Lung (tissue), 12 donors: ENCODE measurements around the gene SLC38A4. TPM values are rescaled to one million over a fixed set of nuclear protein-coding genes. Genes with fewer than 3 reads are reported as not detected.
"Not testable (repeated sequence)": the region's sequence is repeated elsewhere in the genome, so short reads cannot be mapped to it uniquely, and the experiment has no call there.

Experiments
- ATAC-seq: fragments of 200-7000 bp; cut with Tn5 transposase; one replicate; pipeline ENCODE4 v1.9.1; 2020; ENCODE audit warnings: moderate number of reproducible peaks; ENCODE audit not compliant: insufficient read depth, low FRiP score
- DNase-seq, 3 donors: peaks; one replicate each; pipeline ENCODE4 v3.0.0-alpha.2; 2013 to 2017
- H3K27ac ChIP-seq, 2 donors: one replicate each; pipeline ENCODE4 v1.5.1; 2013; ENCODE audit warnings: mild to moderate bottlenecking in 2 of 2, moderate library complexity in 2 of 2, control low read depth in 1 of 2, inconsistent platforms in 1 of 2, low read depth in 1 of 2, low read length in 1 of 2
- H3K27me3 ChIP-seq, 3 donors: one replicate each; pipeline ENCODE4 v1.5.1; 2013; ENCODE audit warnings: low read length in 2 of 3; ENCODE audit not compliant: control insufficient read depth in 3 of 3, insufficient read depth in 3 of 3
- H3K36me3 ChIP-seq, 4 donors: one replicate each; pipeline ENCODE4 v1.5.1; 2013; ENCODE audit warnings: low read length in 4 of 4, mild to moderate bottlenecking in 1 of 4, moderate library complexity in 1 of 4; ENCODE audit not compliant: control insufficient read depth in 4 of 4, insufficient read depth in 4 of 4
- H3K4me1 ChIP-seq, 5 donors: one replicate each; pipeline ENCODE4 v1.5.1; 2013; ENCODE audit warnings: low read length in 5 of 5, mild to moderate bottlenecking in 2 of 5, moderate library complexity in 1 of 5; ENCODE audit not compliant: control insufficient read depth in 5 of 5, insufficient read depth in 5 of 5
- H3K4me3 ChIP-seq: one replicate; pipeline ENCODE4 v1.5.1; 2013; ENCODE audit warnings: mild to moderate bottlenecking, control low read depth, moderate library complexity
- H3K9ac ChIP-seq, 2 donors: one replicate each; pipeline ENCODE4 v1.5.1; 2013; ENCODE audit warnings: low read length in 2 of 2, control low read depth in 1 of 2; ENCODE audit not compliant: insufficient read depth in 1 of 2
- H3K9me3 ChIP-seq, 4 donors: one replicate each; pipeline ENCODE4 v1.5.1; 2013; ENCODE audit warnings: low read length in 3 of 4, mild to moderate bottlenecking in 1 of 4, moderate library complexity in 1 of 4; ENCODE audit not compliant: control insufficient read depth in 4 of 4, insufficient read depth in 3 of 4
- CTCF ChIP-seq: IDR thresholded peaks from 2 replicates; pipeline ENCODE4 v1.5.1; 2012; ENCODE audit warnings: mild to moderate bottlenecking; ENCODE audit errors: control extremely low read depth, extremely low read depth
- WGBS, 2 donors: extraction: QIAGEN DNeasy Blood & Tissue Kit; methylation state at CpG; one replicate each; pipeline ENCODE4 v1.1.7; 2013; 5-methylcytosine and 5-hydroxymethylcytosine counted together
- polyA plus RNA-seq, 2 donors: library from polyadenylated mRNA; stranded (reverse); fragments of 200-250 nt; gene quantifications; one replicate each; pipeline ENCODE4 v1.2.1, GENCODE V29; 2013
- total RNA-seq, 2 donors: library from RNA; depleted of rRNA in 1 of 2; stranded (reverse); fragments of >200 nt in 1 of 2; gene quantifications; one replicate each; pipeline ENCODE4 v1.2.1, GENCODE V29; 2014 to 2021
- donor health status: control.
- donor health status: control.
- donor health status: Bipolar disorder and iron deficiency.
- donor health status: healthy.
- donor health status: DM: yes; HTN: yes; CAD: no.

SLC38A4 gene
- total and polyA plus RNA-seq, 4 donors = 0.07 to 2.7 (median 0.45) TPM

- H3K27ac ChIP-seq = no peak overlapping the region
- no peak for TF ChIP-seq CTCF
- ATAC-seq = no peak
Measured at GRCh38 chr12:46855760-46856159, 30.0 kb upstream of the SLC38A4 start.

GRCh38 chr12:46854188-46854587 is 28.4 kb upstream of the SLC38A4 start:
- H3K4me1 ChIP-seq, H3K9ac ChIP-seq, H3K27me3 ChIP-seq, H3K9me3 ChIP-seq, DNase-seq, ATAC-seq, H3K27ac ChIP-seq, H3K4me3 ChIP-seq, H3K36me3 ChIP-seq: not testable (repeated sequence)

More at GRCh38 chr12:46855760-46856159, 30.0 kb upstream of the SLC38A4 start:
- no peaks in the 10 kb centered on the region for H3K4me1 ChIP-seq
- no peaks in the 10 kb centered on the region for H3K36me3 ChIP-seq
- no peaks in the 10 kb centered on the region for H3K27me3 ChIP-seq
- H3K4me3 ChIP-seq = no peak overlapping the region
- WGBS, 2 donors = 58 to 65% methylated on average over 2 of the region's 2 CpGs
- no peak for DNase-seq
- H3K9me3 ChIP-seq = peaks cover 0 to 4% (median 2%) of the 10 kb centered on the region in 4 donors
- no peak overlapping the region for H3K9ac ChIP-seq

- H3K27me3 ChIP-seq, ATAC-seq, H3K27ac ChIP-seq, DNase-seq, H3K4me1 ChIP-seq, H3K9ac ChIP-seq, H3K4me3 ChIP-seq, H3K36me3 ChIP-seq, H3K9me3 ChIP-seq: not testable (repeated sequence)
- 76 to 85% methylated on average over 8 of the region's 8 CpGs for WGBS, 2 donors
Measured at GRCh38 chr12:46848792-46849191, 23.0 kb upstream of the SLC38A4 start.

GRCh38 chr12:46847001-46847400 is 21.2 kb upstream of the SLC38A4 start:
- peaks cover 0 to 7% (median 1%) of the 10 kb centered on the region in 5 donors for H3K4me1 ChIP-seq
- H3K9me3 ChIP-seq = peaks cover 0 to 2% (median 0%) of the 10 kb centered on the region in 4 donors
- DNase-seq = no peak
- no peak for TF ChIP-seq CTCF
- peaks cover 0 to 6% (median 0%) of the 10 kb centered on the region in 3 donors for H3K27me3 ChIP-seq
- no peak for ATAC-seq
- H3K27ac ChIP-seq = no peak overlapping the region
- no peaks in the 10 kb centered on the region for H3K36me3 ChIP-seq
- WGBS, 2 donors = 94 to 97% methylated on average over 1 of the region's 1 CpG
- H3K4me3 ChIP-seq = no peak overlapping the region
- no peak overlapping the region for H3K9ac ChIP-seq
